ENCODE results near the gene PPAN. TPM values are rescaled to one million over a fixed set of nuclear protein-coding genes. Genes with fewer than 3 reads are reported as not detected.

PPAN gene
- total RNA-seq, 1 experiment from 2014 or later, result 101 TPM

- RAD21 ChIA-PET (ENCODE audit: low non-redundant PET in 1 of 2, low total read pairs in 2 of 2, uncharacterized antibody in 2 of 2, unreplicated experiment in 2 of 2), result no interaction called here
- POLR2A ChIA-PET, result no interaction called here
These were observed 37.5 kb downstream of the PPAN start for GRCh38 chr19:10143681-10144080.

More at GRCh38 chr19:10143681-10144080, 37.5 kb downstream of the PPAN start:
- H3K9me2 ChIP-seq (ENCODE audit: insufficient read depth), result no peaks in the 10 kb centered on the region
- H3K4me3 ChIP-seq (replicated peaks in 1 of 2; ENCODE audit: low read depth in 1 of 2, low read length in 2 of 2), result no peak overlapping the region
- intact Hi-C loops (cut with micrococcal nuclease), result no loop called here
- no peaks in the 10 kb centered on the region for H3K27me3 ChIP-seq (ENCODE audit: insufficient read depth, low read length)
- no peak for ATAC-seq
- H3K79me2 ChIP-seq (ENCODE audit: insufficient read depth, low read length), result peaks cover 11% of the 10 kb centered on the region; the same call in 1 of the 2 replicates
- H3K4me1 ChIP-seq (ENCODE audit: control insufficient read depth in 1 of 2, insufficient read depth in 2 of 2, low read length in 2 of 2), result no peaks in the 10 kb centered on the region
- no peak for DNase-seq (ENCODE audit: low read depth, low spot score)
- CTCF ChIA-PET, result no interaction called here
- no peaks in the 10 kb centered on the region for H3K9me3 ChIP-seq (ENCODE audit: control insufficient read depth in 1 of 2, insufficient read depth in 1 of 2, low read depth in 1 of 2, low read length in 2 of 2)
- BruUV-seq (replicated peaks), result no TSS peak
- no peak overlapping the region for H3K9ac ChIP-seq (ENCODE audit: low read length)
- H3K4me2 ChIP-seq (ENCODE audit: low read length), result no peak overlapping the region
- no peak overlapping the region for H3K27ac ChIP-seq (ENCODE audit: low read depth, low read length)
- no peak overlapping the region for H2AFZ ChIP-seq (ENCODE audit: low read depth, low read length, poor library complexity, severe bottlenecking)
- H3K36me3 ChIP-seq (ENCODE audit: control insufficient read depth in 1 of 2, insufficient read depth in 2 of 2, low read length in 2 of 2), result peaks cover 58 to 76% of the 10 kb centered on the region in 2 experiments
- TF ChIP-seq CBX3 (IDR thresholded peaks at IDR 0.05; ENCODE audit: low read depth) (no peak), MAX (IDR thresholded peaks at IDR 0.05) (no peak), ELF1 (IDR thresholded peaks at IDR 0.05; ENCODE audit: borderline replicate concordance, low read depth) (no peak), JUND (IDR thresholded peaks at IDR 0.05) (no peak), RAD21 (IDR thresholded peaks at IDR 0.05; ENCODE audit: low read depth) (no peak), CEBPB (IDR thresholded peaks at IDR 0.05; ENCODE audit: low read depth) (no peak), EGR1 (IDR thresholded peaks at IDR 0.05; ENCODE audit: low read depth) (no peak), SIN3A (IDR thresholded peaks at IDR 0.05; ENCODE audit: low read depth) (no peak), TCF7L2 (IDR thresholded peaks at IDR 0.05; ENCODE audit: borderline replicate concordance, extremely low read depth, insufficient read depth, insufficient read length) (no peak), EZH2phosphoT487 (IDR thresholded peaks at IDR 0.05; ENCODE audit: borderline replicate concordance) (no peak), EZH2 (IDR thresholded peaks at IDR 0.05) (no peak), SP1 (IDR thresholded peaks at IDR 0.05; ENCODE audit: low read depth) (no peak), POLR2A (IDR thresholded peaks at IDR 0.05; ENCODE audit: borderline replicate concordance, extremely low read depth, insufficient read depth, insufficient read length) (no peak), FOSL1 (IDR thresholded peaks at IDR 0.05; ENCODE audit: low read depth) (no peak)
- TF ChIP-seq, protein P1, sequence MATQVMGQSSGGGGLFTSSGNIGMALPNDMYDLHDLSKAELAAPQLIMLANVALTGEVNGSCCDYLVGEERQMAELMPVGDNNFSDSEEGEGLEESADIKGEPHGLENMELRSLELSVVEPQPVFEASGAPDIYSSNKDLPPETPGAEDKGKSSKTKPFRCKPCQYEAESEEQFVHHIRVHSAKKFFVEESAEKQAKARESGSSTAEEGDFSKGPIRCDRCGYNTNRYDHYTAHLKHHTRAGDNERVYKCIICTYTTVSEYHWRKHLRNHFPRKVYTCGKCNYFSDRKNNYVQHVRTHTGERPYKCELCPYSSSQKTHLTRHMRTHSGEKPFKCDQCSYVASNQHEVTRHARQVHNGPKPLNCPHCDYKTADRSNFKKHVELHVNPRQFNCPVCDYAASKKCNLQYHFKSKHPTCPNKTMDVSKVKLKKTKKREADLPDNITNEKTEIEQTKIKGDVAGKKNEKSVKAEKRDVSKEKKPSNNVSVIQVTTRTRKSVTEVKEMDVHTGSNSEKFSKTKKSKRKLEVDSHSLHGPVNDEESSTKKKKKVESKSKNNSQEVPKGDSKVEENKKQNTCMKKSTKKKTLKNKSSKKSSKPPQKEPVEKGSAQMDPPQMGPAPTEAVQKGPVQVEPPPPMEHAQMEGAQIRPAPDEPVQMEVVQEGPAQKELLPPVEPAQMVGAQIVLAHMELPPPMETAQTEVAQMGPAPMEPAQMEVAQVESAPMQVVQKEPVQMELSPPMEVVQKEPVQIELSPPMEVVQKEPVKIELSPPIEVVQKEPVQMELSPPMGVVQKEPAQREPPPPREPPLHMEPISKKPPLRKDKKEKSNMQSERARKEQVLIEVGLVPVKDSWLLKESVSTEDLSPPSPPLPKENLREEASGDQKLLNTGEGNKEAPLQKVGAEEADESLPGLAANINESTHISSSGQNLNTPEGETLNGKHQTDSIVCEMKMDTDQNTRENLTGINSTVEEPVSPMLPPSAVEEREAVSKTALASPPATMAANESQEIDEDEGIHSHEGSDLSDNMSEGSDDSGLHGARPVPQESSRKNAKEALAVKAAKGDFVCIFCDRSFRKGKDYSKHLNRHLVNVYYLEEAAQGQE (IDR thresholded peaks at IDR 0.05; ENCODE audit: low read depth), result no peak
- H4K20me1 ChIP-seq (ENCODE audit: insufficient read depth), result no peaks in the 10 kb centered on the region
